MM.1S (cell line): ENCODE measurements around the gene TTL.

ENCODE experiments used
- EZH2 ChIP-seq: fragments of 300-600 bp; sonication (generic); optimal IDR thresholded peaks from 2 replicates; pipeline ENCODE3; 2017; ENCODE audit warnings: low read depth, mild to moderate bottlenecking, antibody characterized with exemption, low read length, mixed read lengths
- TF ChIP-seq, protein P1 (sequence below): fragments of 300-600 bp; sonication (generic); IDR thresholded peaks from 2 replicates; pipeline ENCODE4 v1.5.1; 2016; ENCODE audit warnings: antibody characterized with exemption, low read length, mixed read lengths

DNA sequence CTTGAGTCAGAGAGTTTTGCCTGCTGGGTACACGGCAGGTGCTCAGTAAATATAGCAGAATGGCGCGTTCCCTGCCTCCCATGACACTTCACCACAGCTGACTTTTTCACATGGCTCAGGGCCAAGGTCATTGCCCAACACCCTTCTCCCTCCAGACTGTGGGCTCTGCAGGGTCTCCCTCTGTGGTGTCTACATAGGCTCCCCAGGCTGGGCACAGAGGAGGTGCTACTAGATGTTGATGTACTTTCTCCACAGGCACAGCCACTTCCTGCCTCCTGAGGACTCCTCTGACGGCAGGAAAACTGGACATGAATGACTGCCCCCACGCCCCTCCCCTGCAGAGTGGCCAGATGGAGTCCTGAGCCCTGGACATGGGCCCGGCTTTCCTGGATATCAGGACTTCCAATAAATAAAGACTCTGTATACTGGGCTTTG, 106.7 kb downstream of the TTL start:
- TF ChIP-seq, protein P1, sequence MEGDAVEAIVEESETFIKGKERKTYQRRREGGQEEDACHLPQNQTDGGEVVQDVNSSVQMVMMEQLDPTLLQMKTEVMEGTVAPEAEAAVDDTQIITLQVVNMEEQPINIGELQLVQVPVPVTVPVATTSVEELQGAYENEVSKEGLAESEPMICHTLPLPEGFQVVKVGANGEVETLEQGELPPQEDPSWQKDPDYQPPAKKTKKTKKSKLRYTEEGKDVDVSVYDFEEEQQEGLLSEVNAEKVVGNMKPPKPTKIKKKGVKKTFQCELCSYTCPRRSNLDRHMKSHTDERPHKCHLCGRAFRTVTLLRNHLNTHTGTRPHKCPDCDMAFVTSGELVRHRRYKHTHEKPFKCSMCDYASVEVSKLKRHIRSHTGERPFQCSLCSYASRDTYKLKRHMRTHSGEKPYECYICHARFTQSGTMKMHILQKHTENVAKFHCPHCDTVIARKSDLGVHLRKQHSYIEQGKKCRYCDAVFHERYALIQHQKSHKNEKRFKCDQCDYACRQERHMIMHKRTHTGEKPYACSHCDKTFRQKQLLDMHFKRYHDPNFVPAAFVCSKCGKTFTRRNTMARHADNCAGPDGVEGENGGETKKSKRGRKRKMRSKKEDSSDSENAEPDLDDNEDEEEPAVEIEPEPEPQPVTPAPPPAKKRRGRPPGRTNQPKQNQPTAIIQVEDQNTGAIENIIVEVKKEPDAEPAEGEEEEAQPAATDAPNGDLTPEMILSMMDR: no peak
- no peak for TF ChIP-seq EZH2
